ENCODE results near the gene FAM13C.

The FAM13C gene

GRCh38 chr10:59324597-59324996, 37.8 kb downstream of the FAM13C start:
- no peak overlapping the region for H3K27ac ChIP-seq (ENCODE audit: low read length)
- H2AFZ ChIP-seq (ENCODE audit: low read length): no peak overlapping the region
- no peaks in the 10 kb centered on the region for H4K20me1 ChIP-seq (ENCODE audit: insufficient read depth, low read length)
- H3K9me3 ChIP-seq (replicated peaks; ENCODE audit: insufficient read depth, low read length): no peaks in the 10 kb centered on the region
- H3K9ac ChIP-seq (ENCODE audit: low read length): no peak overlapping the region
- no peak for DNase-seq
- H3F3A ChIP-seq (ENCODE audit: insufficient read depth, low read length): no peaks in the 10 kb centered on the region
- no peaks in the 10 kb centered on the region for H3K36me3 ChIP-seq (replicated peaks; ENCODE audit: insufficient read depth, low read length)
- H3K4me1 ChIP-seq (ENCODE audit: low read length): no peaks in the 10 kb centered on the region
- H3K4me3 ChIP-seq (ENCODE audit: low read length): no peak overlapping the region
- no peaks in the 10 kb centered on the region for H3K79me2 ChIP-seq (ENCODE audit: low read length)
- no peaks in the 10 kb centered on the region for H3K9me2 ChIP-seq (replicated peaks; ENCODE audit: insufficient read depth, low read length)
- no peak overlapping the region for H3K4me2 ChIP-seq (ENCODE audit: low read depth, low read length)
- TF ChIP-seq EZH2 (optimal IDR thresholded peaks at IDR 0.05; ENCODE audit: low read depth, low read length) (no peak), EZH2phosphoT487 (IDR thresholded peaks at IDR 0.05; ENCODE audit: low read length) (no peak), CTCF (IDR thresholded peaks at IDR 0.05; ENCODE audit: low read length) (no peak)
- H3K27me3 ChIP-seq (replicated peaks; ENCODE audit: insufficient read depth, low read length): no peaks in the 10 kb centered on the region

- no peaks in the 10 kb centered on the region for H3K27me3 ChIP-seq (replicated peaks; ENCODE audit: insufficient read depth, low read length)
- no peaks in the 10 kb centered on the region for H3K9me3 ChIP-seq (replicated peaks; ENCODE audit: insufficient read depth, low read length)
- H3K4me1 ChIP-seq (ENCODE audit: low read length): no peaks in the 10 kb centered on the region
- no peak overlapping the region for H3K27ac ChIP-seq (ENCODE audit: low read length)
- H3F3A ChIP-seq (ENCODE audit: insufficient read depth, low read length): no peaks in the 10 kb centered on the region
- no peak for DNase-seq
- H3K79me2 ChIP-seq (ENCODE audit: low read length): no peaks in the 10 kb centered on the region
- no peak for TF ChIP-seq CTCF (IDR thresholded peaks at IDR 0.05; ENCODE audit: low read length)
- TF ChIP-seq EZH2 (optimal IDR thresholded peaks at IDR 0.05; ENCODE audit: low read depth, low read length): no peak
- TF ChIP-seq EZH2phosphoT487 (IDR thresholded peaks at IDR 0.05; ENCODE audit: low read length): no peak
- no peaks in the 10 kb centered on the region for H3K36me3 ChIP-seq (replicated peaks; ENCODE audit: insufficient read depth, low read length)
- H4K20me1 ChIP-seq (ENCODE audit: insufficient read depth, low read length): no peaks in the 10 kb centered on the region
- no peak overlapping the region for H3K9ac ChIP-seq (ENCODE audit: low read length)
- no peak overlapping the region for H3K4me3 ChIP-seq (ENCODE audit: low read length)
- H3K9me2 ChIP-seq (replicated peaks; ENCODE audit: insufficient read depth, low read length): no peaks in the 10 kb centered on the region
- H3K4me2 ChIP-seq (ENCODE audit: low read depth, low read length): no peak overlapping the region
- H2AFZ ChIP-seq (ENCODE audit: low read length): no peak overlapping the region
Observed at GRCh38 chr10:59323831-59324401, 38.4 kb downstream of the FAM13C start.

GRCh38 chr10:59323036-59323459, 39.3 kb downstream of the FAM13C start:
- Histone ChIP-seq H3K9me3 (replicated peaks; ENCODE audit: insufficient read depth, low read length) (no peaks in the 10 kb centered on the region), H2AFZ (ENCODE audit: low read length) (no peak overlapping the region), H3K27ac (ENCODE audit: low read length) (no peak overlapping the region), H3K36me3 (replicated peaks; ENCODE audit: insufficient read depth, low read length) (no peaks in the 10 kb centered on the region), H3K4me1 (ENCODE audit: low read length) (no peaks in the 10 kb centered on the region), H3K27me3 (replicated peaks; ENCODE audit: insufficient read depth, low read length) (no peaks in the 10 kb centered on the region), H3F3A (ENCODE audit: insufficient read depth, low read length) (no peaks in the 10 kb centered on the region), H3K4me3 (ENCODE audit: low read length) (no peak overlapping the region), H3K4me2 (ENCODE audit: low read depth, low read length) (no peak overlapping the region), H4K20me1 (ENCODE audit: insufficient read depth, low read length) (no peaks in the 10 kb centered on the region), H3K9ac (ENCODE audit: low read length) (no peak overlapping the region), H3K79me2 (ENCODE audit: low read length) (no peaks in the 10 kb centered on the region), H3K9me2 (replicated peaks; ENCODE audit: insufficient read depth, low read length) (no peaks in the 10 kb centered on the region)
- no peak for TF ChIP-seq CTCF (IDR thresholded peaks at IDR 0.05; ENCODE audit: low read length)
- TF ChIP-seq EZH2 (optimal IDR thresholded peaks at IDR 0.05; ENCODE audit: low read depth, low read length): no peak
- no peak for TF ChIP-seq EZH2phosphoT487 (IDR thresholded peaks at IDR 0.05; ENCODE audit: low read length)
- no peak for DNase-seq

All from MM.1S (cell line).